GM23338 (cell line): ENCODE data around the gene GALNT13.

Source experiments
- CREB1 ChIP-seq: fragments of 250-450 bp; sonication (Bioruptor Pico); IDR thresholded peaks from 2 replicates; pipeline ENCODE4 v1.5.0; 2020; ENCODE audit warnings: low read depth, mild to moderate bottlenecking, moderate library complexity
- EZH2 ChIP-seq: fragments of 200-600 bp; sonication (generic); IDR thresholded peaks from one replicate; pipeline ENCODE4 v1.8.0; 2017; ENCODE audit warnings: antibody characterized with exemption, mild to moderate bottlenecking, low read depth; ENCODE audit not compliant: unreplicated experiment
- EZH2phosphoT487 ChIP-seq: fragments of 200-600 bp; sonication (generic); IDR thresholded peaks from one replicate; pipeline ENCODE4 v1.8.1; 2018; ENCODE audit warnings: antibody characterized with exemption; ENCODE audit not compliant: unreplicated experiment
- JUNB ChIP-seq: IDR thresholded peaks from one replicate; pipeline ENCODE4 v1.6.1; 2016; ENCODE audit warnings: antibody characterized with exemption; ENCODE audit not compliant: unreplicated experiment
- NANOG ChIP-seq: IDR thresholded peaks from 2 replicates; pipeline ENCODE4 v1.6.1; 2016; ENCODE audit warnings: antibody characterized with exemption, borderline replicate concordance
- POLR2AphosphoS5 ChIP-seq: IDR thresholded peaks from 2 replicates; pipeline ENCODE4 v1.6.1; 2016; ENCODE audit warnings: antibody characterized with exemption, low read depth
- STAT1 ChIP-seq: IDR thresholded peaks from one replicate; pipeline ENCODE4 v1.6.1; 2016; ENCODE audit warnings: antibody characterized with exemption; ENCODE audit not compliant: unreplicated experiment
- ZNF114 ChIP-seq: fragments of 250-450 bp; sonication (Bioruptor Pico); IDR thresholded peaks from 2 replicates; pipeline ENCODE4 v1.5.0; 2020; ENCODE audit warnings: mild to moderate bottlenecking, moderate library complexity
- ZNF331 ChIP-seq: fragments of 250-450 bp; sonication (Bioruptor Pico); IDR thresholded peaks from 2 replicates; pipeline ENCODE4 v1.5.0; 2020; ENCODE audit warnings: low read depth, mild to moderate bottlenecking, moderate library complexity
- TF ChIP-seq, protein P1 (sequence below), 2 experiments: fragments of 200-600 bp in 1 of 2; sonication (generic) in 1 of 2; conservative IDR thresholded peaks; 2 replicates each; pipeline versions ENCODE4 v1.5.1 to v1.6.1; 2016 to 2017; ENCODE audit warnings: antibody characterized with exemption in 2 of 2, low read depth in 2 of 2, mild to moderate bottlenecking in 2 of 2, moderate library complexity in 1 of 2
- TF ChIP-seq, protein P2 (sequence below): IDR thresholded peaks from one replicate; pipeline ENCODE4 v1.6.1; 2018; ENCODE audit warnings: antibody characterized with exemption; ENCODE audit not compliant: unreplicated experiment
- TF ChIP-seq, protein P3 (sequence below): fragments of 250-450 bp; sonication (Bioruptor Pico); IDR thresholded peaks from 2 replicates; pipeline ENCODE4 v1.5.0; 2020; ENCODE audit warnings: mild to moderate bottlenecking, moderate library complexity
- TF ChIP-seq, protein P4 (sequence below): IDR thresholded peaks from 2 replicates; pipeline ENCODE4 v1.6.1; 2016; ENCODE audit warnings: antibody characterized with exemption

DNA sequence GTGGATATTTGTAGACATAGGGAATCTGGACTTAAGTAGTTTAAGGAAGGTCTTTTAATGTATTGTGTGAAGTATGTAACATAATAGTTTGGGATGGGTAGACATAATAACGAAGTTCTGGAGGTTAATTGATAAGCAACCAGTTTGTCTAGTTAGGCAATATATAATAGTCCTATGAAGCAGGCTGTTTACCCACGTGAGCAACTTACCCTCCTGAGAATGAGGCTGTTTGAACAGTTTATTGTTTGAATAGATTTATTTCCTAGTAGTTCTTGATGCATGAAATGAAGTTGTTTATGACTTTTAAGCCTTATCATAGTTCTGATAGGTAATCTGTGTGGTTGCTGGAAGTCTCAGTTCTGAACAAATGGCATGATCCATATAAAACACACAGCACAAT, 361.5 kb downstream of the GALNT13 start:
- TF ChIP-seq, protein P1, sequence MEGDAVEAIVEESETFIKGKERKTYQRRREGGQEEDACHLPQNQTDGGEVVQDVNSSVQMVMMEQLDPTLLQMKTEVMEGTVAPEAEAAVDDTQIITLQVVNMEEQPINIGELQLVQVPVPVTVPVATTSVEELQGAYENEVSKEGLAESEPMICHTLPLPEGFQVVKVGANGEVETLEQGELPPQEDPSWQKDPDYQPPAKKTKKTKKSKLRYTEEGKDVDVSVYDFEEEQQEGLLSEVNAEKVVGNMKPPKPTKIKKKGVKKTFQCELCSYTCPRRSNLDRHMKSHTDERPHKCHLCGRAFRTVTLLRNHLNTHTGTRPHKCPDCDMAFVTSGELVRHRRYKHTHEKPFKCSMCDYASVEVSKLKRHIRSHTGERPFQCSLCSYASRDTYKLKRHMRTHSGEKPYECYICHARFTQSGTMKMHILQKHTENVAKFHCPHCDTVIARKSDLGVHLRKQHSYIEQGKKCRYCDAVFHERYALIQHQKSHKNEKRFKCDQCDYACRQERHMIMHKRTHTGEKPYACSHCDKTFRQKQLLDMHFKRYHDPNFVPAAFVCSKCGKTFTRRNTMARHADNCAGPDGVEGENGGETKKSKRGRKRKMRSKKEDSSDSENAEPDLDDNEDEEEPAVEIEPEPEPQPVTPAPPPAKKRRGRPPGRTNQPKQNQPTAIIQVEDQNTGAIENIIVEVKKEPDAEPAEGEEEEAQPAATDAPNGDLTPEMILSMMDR (conservative IDR thresholded peaks at IDR 0.05; ENCODE audit: low read depth in 2 of 2) = no peak
- no peak for TF ChIP-seq EZH2
- TF ChIP-seq EZH2phosphoT487 = no peak
- TF ChIP-seq, protein P2, sequence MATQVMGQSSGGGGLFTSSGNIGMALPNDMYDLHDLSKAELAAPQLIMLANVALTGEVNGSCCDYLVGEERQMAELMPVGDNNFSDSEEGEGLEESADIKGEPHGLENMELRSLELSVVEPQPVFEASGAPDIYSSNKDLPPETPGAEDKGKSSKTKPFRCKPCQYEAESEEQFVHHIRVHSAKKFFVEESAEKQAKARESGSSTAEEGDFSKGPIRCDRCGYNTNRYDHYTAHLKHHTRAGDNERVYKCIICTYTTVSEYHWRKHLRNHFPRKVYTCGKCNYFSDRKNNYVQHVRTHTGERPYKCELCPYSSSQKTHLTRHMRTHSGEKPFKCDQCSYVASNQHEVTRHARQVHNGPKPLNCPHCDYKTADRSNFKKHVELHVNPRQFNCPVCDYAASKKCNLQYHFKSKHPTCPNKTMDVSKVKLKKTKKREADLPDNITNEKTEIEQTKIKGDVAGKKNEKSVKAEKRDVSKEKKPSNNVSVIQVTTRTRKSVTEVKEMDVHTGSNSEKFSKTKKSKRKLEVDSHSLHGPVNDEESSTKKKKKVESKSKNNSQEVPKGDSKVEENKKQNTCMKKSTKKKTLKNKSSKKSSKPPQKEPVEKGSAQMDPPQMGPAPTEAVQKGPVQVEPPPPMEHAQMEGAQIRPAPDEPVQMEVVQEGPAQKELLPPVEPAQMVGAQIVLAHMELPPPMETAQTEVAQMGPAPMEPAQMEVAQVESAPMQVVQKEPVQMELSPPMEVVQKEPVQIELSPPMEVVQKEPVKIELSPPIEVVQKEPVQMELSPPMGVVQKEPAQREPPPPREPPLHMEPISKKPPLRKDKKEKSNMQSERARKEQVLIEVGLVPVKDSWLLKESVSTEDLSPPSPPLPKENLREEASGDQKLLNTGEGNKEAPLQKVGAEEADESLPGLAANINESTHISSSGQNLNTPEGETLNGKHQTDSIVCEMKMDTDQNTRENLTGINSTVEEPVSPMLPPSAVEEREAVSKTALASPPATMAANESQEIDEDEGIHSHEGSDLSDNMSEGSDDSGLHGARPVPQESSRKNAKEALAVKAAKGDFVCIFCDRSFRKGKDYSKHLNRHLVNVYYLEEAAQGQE = no peak
- TF ChIP-seq NANOG = no peak
- TF ChIP-seq POLR2AphosphoS5 = no peak
- no peak for TF ChIP-seq JUNB
- no peak for TF ChIP-seq STAT1
- TF ChIP-seq, protein P3, sequence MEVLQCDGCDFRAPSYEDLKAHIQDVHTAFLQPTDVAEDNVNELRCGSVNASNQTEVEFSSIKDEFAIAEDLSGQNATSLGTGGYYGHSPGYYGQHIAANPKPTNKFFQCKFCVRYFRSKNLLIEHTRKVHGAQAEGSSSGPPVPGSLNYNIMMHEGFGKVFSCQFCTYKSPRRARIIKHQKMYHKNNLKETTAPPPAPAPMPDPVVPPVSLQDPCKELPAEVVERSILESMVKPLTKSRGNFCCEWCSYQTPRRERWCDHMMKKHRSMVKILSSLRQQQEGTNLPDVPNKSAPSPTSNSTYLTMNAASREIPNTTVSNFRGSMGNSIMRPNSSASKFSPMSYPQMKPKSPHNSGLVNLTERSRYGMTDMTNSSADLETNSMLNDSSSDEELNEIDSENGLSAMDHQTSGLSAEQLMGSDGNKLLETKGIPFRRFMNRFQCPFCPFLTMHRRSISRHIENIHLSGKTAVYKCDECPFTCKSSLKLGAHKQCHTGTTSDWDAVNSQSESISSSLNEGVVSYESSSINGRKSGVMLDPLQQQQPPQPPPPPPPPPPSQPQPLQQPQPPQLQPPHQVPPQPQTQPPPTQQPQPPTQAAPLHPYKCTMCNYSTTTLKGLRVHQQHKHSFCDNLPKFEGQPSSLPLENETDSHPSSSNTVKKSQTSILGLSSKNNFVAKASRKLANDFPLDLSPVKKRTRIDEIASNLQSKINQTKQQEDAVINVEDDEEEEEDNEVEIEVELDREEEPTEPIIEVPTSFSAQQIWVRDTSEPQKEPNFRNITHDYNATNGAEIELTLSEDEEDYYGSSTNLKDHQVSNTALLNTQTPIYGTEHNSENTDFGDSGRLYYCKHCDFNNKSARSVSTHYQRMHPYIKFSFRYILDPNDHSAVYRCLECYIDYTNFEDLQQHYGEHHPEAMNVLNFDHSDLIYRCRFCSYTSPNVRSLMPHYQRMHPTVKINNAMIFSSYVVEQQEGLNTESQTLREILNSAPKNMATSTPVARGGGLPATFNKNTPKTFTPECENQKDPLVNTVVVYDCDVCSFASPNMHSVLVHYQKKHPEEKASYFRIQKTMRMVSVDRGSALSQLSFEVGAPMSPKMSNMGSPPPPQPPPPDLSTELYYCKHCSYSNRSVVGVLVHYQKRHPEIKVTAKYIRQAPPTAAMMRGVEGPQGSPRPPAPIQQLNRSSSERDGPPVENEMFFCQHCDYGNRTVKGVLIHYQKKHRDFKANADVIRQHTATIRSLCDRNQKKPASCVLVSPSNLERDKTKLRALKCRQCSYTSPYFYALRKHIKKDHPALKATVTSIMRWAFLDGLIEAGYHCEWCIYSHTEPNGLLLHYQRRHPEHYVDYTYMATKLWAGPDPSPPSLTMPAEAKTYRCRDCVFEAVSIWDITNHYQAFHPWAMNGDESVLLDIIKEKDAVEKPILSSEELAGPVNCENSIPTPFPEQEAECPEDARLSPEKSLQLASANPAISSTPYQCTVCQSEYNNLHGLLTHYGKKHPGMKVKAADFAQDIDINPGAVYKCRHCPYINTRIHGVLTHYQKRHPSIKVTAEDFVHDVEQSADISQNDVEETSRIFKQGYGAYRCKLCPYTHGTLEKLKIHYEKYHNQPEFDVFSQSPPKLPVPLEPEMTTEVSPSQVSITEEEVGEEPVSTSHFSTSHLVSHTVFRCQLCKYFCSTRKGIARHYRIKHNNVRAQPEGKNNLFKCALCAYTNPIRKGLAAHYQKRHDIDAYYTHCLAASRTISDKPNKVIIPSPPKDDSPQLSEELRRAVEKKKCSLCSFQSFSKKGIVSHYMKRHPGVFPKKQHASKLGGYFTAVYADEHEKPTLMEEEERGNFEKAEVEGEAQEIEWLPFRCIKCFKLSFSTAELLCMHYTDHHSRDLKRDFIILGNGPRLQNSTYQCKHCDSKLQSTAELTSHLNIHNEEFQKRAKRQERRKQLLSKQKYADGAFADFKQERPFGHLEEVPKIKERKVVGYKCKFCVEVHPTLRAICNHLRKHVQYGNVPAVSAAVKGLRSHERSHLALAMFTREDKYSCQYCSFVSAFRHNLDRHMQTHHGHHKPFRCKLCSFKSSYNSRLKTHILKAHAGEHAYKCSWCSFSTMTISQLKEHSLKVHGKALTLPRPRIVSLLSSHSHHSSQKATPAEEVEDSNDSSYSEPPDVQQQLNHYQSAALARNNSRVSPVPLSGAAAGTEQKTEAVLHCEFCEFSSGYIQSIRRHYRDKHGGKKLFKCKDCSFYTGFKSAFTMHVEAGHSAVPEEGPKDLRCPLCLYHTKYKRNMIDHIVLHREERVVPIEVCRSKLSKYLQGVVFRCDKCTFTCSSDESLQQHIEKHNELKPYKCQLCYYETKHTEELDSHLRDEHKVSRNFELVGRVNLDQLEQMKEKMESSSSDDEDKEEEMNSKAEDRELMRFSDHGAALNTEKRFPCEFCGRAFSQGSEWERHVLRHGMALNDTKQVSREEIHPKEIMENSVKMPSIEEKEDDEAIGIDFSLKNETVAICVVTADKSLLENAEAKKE (CRISPR knock-in tag) = no peak
- no peak for TF ChIP-seq CREB1
- no peak for TF ChIP-seq ZNF114 (CRISPR knock-in tag)
- TF ChIP-seq, protein P4, sequence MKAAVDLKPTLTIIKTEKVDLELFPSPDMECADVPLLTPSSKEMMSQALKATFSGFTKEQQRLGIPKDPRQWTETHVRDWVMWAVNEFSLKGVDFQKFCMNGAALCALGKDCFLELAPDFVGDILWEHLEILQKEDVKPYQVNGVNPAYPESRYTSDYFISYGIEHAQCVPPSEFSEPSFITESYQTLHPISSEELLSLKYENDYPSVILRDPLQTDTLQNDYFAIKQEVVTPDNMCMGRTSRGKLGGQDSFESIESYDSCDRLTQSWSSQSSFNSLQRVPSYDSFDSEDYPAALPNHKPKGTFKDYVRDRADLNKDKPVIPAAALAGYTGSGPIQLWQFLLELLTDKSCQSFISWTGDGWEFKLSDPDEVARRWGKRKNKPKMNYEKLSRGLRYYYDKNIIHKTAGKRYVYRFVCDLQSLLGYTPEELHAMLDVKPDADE = no peak
- TF ChIP-seq ZNF331 = no peak
